Kidney (tissue), 14 donors: ENCODE results near the gene OR4F6. TPM values are rescaled to one million over a fixed set of nuclear protein-coding genes. Genes with fewer than 3 reads are reported as not detected.

Experiments
- DNase-seq, 5 donors: peaks; one replicate each; pipeline ENCODE4 v3.0.0-alpha.2; 2013 to 2020
- FAIRE-seq: peaks from 2 replicates; lab custom pipeline; 2012; peaks lifted over from hg19 to GRCh38; lab: Jason Lieb, UNC
- H3K27ac ChIP-seq, 2 donors: one replicate each; pipeline ENCODE4 v1.7.0; 2013; ENCODE audit warnings: low read depth in 2 of 2, low read length in 2 of 2, inconsistent platforms in 1 of 2
- H3K27me3 ChIP-seq: one replicate; pipeline ENCODE4 v1.7.1; 2013; ENCODE audit warnings: low read length, inconsistent platforms; ENCODE audit not compliant: control insufficient read depth, insufficient read depth
- H3K36me3 ChIP-seq, 3 donors: one replicate each; pipeline versions ENCODE4 v1.7.0 to v1.7.1; 2013; ENCODE audit warnings: low read length in 3 of 3, control low read depth in 1 of 3, inconsistent platforms in 1 of 3; ENCODE audit not compliant: insufficient read depth in 3 of 3, control insufficient read depth in 2 of 3
- H3K4me1 ChIP-seq, 3 donors: one replicate each; pipeline versions ENCODE4 v1.7.0 to v1.7.1; 2013; ENCODE audit warnings: low read length in 3 of 3, inconsistent platforms in 1 of 3, low read depth in 1 of 3; ENCODE audit not compliant: control insufficient read depth in 2 of 3, insufficient read depth in 2 of 3
- H3K4me3 ChIP-seq, 3 donors: one replicate each; pipeline versions ENCODE4 v1.7.0 to v1.8.1; 2013; ENCODE audit warnings: low read length in 3 of 3, control low read depth in 1 of 3, inconsistent platforms in 1 of 3
- H3K9ac ChIP-seq, 3 donors: one replicate each; pipeline versions ENCODE4 v1.7.0 to v1.7.1; 2013; ENCODE audit warnings: low read length in 3 of 3, control low read depth in 1 of 3, inconsistent platforms in 1 of 3
- H3K9me3 ChIP-seq, 3 donors: one replicate each; pipeline versions ENCODE4 v1.7.0 to v1.7.1; 2013; ENCODE audit warnings: low read length in 3 of 3, control low read depth in 1 of 3, inconsistent platforms in 1 of 3; ENCODE audit not compliant: control insufficient read depth in 2 of 3, insufficient read depth in 1 of 3
- CTCF ChIP-seq: IDR thresholded peaks from 3 replicates; pipeline ENCODE4 v1.5.1; 2012; ENCODE audit warnings: mild to moderate bottlenecking, moderate library complexity, borderline replicate concordance; ENCODE audit not compliant: insufficient read depth; ENCODE audit errors: extremely low read depth
- intact Hi-C: fragments of 100-400 bp; cut with DNase I; formaldehyde crosslinking; loops from one replicate; pipeline ENCODE4 v1.11.1; 2022
- polyA plus RNA-seq: library from polyadenylated mRNA; stranded (reverse); fragments of 350-450 nt; fragmentation: Illumina TruSeq; extraction: RNeasy Lipid Tissue Mini Kit (QIAGEN cat#74804); gene quantifications from one replicate; pipeline ENCODE4 v1.2.3, GENCODE V29; 2014; ENCODE audit warnings: low read depth, low replicate concordance; ENCODE audit not compliant: insufficient read depth
- total RNA-seq: library from RNA; stranded (reverse); fragmentation: NEBNext Ultra II Directional; extraction: Animal tissue kit (Norgen Biotek cat#: 25700); gene quantifications from one replicate; pipeline ENCODE4 v1.2.1, GENCODE V29; 2021
- donor health status: control.
- donor health status: control.
- donor health status: control.
- donor health status: control.
- donor health status: control.
- donor health status: DM: yes; HTN: yes; CAD: no.
- donor health status: Normal renal cell carcinoma (clear cell type).

Gene OR4F6
- total and polyA plus RNA-seq, 2 donors from 2014 or later = not detected

GRCh38 chr15:101810876-101811275, 7.6 kb downstream of the OR4F6 start:
- H3K27me3 ChIP-seq = no peaks in the 10 kb centered on the region
- no peak overlapping the region for H3K27ac ChIP-seq
- no peaks in the 10 kb centered on the region for H3K36me3 ChIP-seq
- DNase-seq (peak in 1 of 5 donors; percentile 19), FAIRE-seq (no peak)
- TF ChIP-seq CTCF = no peak
- H3K4me3 ChIP-seq = peak overlapping the region in 1 of 3 donors; percentile 17
- H3K4me1 ChIP-seq = no peaks in the 10 kb centered on the region
- H3K9me3 ChIP-seq = no peaks in the 10 kb centered on the region
- no peak overlapping the region for H3K9ac ChIP-seq
- intact Hi-C loops = no loop called here

GRCh38 chr15:101811902-101812301, 8.6 kb downstream of the OR4F6 start, which contains the start of gene OR4F15:
OR4F15 (plus strand) TSS chr15:101812202; CDS start chr15:101818187, 5,985 bp downstream.
- no peak for TF ChIP-seq CTCF
- no peaks in the 10 kb centered on the region for H3K4me1 ChIP-seq
- no peaks in the 10 kb centered on the region for H3K9me3 ChIP-seq
- intact Hi-C loops = no loop called here
- FAIRE-seq = no peak
- no peaks in the 10 kb centered on the region for H3K27me3 ChIP-seq
- no peak within 1 kb of the TSS for H3K9ac ChIP-seq
- no peak for DNase-seq
- no peaks in the 10 kb centered on the region for H3K36me3 ChIP-seq
- no peak within 1 kb of the TSS for H3K27ac ChIP-seq
- no peak within 1 kb of the TSS for H3K4me3 ChIP-seq

- Histone ChIP-seq H3K27ac (no peak overlapping the region), H3K27me3 (no peaks in the 10 kb centered on the region), H3K36me3 (no peaks in the 10 kb centered on the region), H3K9me3 (no peaks in the 10 kb centered on the region), H3K4me1 (no peaks in the 10 kb centered on the region), H3K4me3 (no peak overlapping the region), H3K9ac (no peak overlapping the region)
- DNase-seq (peak in 1 of 5 donors; percentile 23), FAIRE-seq (no peak)
- TF ChIP-seq CTCF = no peak
- intact Hi-C loops = no loop called here
These were observed 10.7 kb downstream of the OR4F6 start for GRCh38 chr15:101813803-101814534.
